Measurements from ENCODE around the gene CRELD1.

Gene CRELD1

DNA sequence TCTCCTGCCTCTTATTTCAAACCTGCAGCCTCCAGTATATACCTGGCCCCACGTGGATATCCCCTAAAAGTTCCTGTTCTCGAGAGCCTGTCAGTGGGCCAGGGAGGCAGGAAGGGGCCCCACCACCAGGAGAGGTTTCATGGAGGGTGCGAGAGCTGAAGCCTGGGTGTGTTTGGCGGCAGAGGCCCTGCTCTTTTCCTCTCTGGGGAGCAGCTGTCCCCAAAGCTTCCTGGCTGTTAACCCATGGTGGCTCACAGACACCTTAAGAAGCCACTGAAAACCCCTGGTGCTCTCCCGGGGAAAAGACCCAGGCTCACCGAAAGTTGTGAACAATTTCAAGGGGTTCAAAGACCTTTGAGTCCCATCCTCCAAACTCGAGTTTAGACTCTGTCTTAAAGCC is 17.5 kb downstream of the CRELD1 start:
- DNase-seq (peak; percentile 36), ATAC-seq (peak; percentile 42)
- no peaks in the 10 kb centered on the region for H3K9me3 Mint-ChIP-seq
- peak overlapping the region; percentile 85 for H3K4me3 Mint-ChIP-seq
- H3K27me3 Mint-ChIP-seq = no peaks in the 10 kb centered on the region
- peak overlapping the region; percentile 70 for H3K27ac Mint-ChIP-seq
- H3K36me3 Mint-ChIP-seq (ENCODE audit: low read depth) = no peaks in the 10 kb centered on the region
- peaks cover 24% of the 10 kb centered on the region for H3K4me1 Mint-ChIP-seq

DNA sequence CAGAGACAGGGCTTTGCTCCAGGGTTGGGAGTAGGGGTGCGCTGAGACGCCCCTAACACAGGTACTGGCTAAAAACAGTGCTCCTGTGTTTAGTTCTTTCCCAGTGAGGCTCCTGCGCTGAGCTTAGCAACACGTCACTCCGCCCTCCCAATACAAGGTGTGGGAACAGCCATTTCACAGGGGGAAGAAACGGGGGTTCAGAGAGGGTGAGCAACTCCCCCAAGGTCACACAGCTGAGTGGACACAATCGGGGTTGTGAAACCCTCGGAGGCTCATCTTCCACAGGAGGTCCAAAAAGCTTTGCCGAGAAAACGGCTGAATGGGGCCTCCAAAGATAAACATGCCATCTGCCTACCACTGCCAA is 17.9 kb downstream of the CRELD1 start:
- Mint-ChIP-seq H3K9me3 (no peaks in the 10 kb centered on the region), H3K36me3 (ENCODE audit: low read depth) (no peaks in the 10 kb centered on the region), H3K27me3 (no peaks in the 10 kb centered on the region), H3K27ac (peak overlapping the region; percentile 70), H3K4me3 (peak overlapping the region; percentile 85), H3K4me1 (peaks cover 22% of the 10 kb centered on the region)
- no peak for DNase-seq
- ATAC-seq = peak; percentile 22

DNA sequence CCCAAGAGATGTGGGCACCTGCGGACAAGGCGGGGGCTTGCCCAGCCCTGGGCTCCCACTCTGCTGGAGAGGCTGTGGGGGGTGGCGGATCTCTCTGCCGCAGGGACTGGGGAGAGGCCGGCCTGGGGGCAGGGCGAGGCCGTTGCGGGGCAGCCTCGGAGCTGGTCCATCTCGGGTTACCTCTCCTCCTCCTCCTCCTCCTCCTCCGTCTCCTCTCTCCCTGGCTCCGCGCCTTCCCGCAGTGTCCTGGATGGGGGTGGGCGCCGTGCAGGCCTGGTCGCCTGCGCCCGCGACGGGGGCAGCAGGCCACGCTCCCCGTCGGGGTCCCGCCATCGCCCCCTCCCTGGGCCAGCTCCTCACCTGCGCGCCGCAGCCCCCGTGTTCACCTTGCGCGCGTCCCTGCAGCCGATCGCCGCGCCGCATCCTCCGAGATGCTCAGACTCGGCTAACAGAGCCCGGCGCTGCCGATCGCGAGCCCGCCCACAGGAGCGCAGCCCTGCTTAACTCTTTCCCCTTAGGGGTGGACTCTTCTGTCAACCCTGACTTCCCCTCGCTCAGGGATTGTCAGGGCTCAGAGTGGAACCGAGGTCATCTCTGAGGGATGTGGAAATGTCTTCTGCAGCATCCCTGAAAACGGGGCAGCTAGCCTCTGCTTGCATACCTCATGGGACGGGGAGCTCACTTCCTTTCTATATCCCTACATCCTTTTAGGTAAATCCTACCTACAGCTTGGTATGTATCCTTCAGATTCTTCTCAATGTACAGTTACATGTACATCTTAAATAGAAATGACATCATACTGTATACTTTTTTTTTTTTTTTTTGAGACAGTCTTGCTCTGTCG is 18.6 kb downstream of the CRELD1 start, which contains the start of gene PRRT3:
TSS of gene PRRT3 (minus strand) at position 447 of the 844 bp plus-strand sequence. CDS start 2,293 bp downstream, outside the sequence.
- H3K4me3 Mint-ChIP-seq = peak within 1 kb of the TSS; percentile 85
- ATAC-seq = peak; percentile 76
- H3K9me3 Mint-ChIP-seq = no peaks in the 10 kb centered on the region
- peak within 1 kb of the TSS; percentile 70 for H3K27ac Mint-ChIP-seq
- H3K27me3 Mint-ChIP-seq = no peaks in the 10 kb centered on the region
- H3K36me3 Mint-ChIP-seq (ENCODE audit: low read depth) = no peaks in the 10 kb centered on the region
- DNase-seq = peak; percentile 69
- peaks cover 22% of the 10 kb centered on the region for H3K4me1 Mint-ChIP-seq

DNA sequence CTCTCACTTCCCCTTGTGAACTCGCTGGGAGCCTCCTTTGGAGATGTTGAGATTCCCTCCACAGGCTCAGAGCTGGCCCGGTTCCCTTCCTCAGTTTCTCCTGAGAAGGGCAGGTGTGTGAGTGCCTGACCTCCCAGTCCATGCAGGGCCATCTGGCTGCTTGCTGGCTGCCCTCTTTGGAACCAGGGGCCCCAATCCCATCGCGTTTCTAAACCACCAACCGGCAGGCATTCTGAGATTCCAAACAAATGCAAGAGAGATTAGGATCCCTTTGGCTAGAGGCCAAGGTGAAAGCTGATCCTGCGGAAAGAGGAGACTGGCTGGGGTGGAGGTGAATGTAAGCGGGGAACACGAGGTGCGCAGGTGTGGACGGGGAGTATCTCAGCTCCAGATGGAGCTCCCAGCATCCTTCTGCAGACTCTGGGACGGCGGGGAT is 21.5 kb downstream of the CRELD1 start:
- H3K36me3 Mint-ChIP-seq (ENCODE audit: low read depth) = no peaks in the 10 kb centered on the region
- no peak overlapping the region for H3K4me3 Mint-ChIP-seq
- peaks cover 22% of the 10 kb centered on the region for H3K4me1 Mint-ChIP-seq
- no peaks in the 10 kb centered on the region for H3K27me3 Mint-ChIP-seq
- DNase-seq = no peak
- no peak for ATAC-seq
- no peak overlapping the region for H3K27ac Mint-ChIP-seq
- no peaks in the 10 kb centered on the region for H3K9me3 Mint-ChIP-seq

DNA sequence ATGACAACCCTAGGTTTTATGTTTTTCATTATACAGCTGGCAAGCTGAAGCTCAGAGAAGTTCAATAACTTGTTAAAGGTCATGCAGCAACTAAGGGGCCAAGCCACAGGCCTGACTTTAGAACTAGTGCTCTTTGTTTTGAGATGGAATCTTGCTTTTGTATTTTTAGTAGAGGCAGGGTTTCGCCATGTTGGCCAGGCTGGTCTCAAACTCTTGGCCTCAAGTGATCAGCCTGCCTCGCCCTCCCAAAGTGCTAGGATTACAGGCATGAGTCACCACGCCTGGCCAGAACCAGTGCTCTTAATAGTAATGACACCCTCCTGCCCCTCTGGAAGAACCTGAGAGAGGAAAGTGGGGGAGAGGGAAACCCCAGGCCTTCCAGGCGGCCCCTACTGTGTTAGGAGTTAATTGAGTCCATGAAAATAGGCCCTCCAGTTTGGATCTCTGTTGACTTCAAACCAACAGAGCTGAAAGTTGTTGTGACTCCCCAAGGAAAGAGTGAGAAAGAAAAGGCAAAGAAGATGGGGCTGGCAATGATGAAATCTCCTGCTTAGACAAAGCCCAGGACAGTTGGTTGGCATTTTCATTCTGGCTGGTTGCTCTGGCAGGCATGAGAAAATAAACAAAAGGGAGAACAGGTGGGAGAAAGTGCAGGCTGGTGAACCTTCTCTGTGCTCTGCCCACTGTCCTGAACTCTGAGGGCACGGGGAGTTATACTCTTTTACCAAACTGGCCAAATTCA is 22.1 kb downstream of the CRELD1 start:
- ATAC-seq = no peak

DNA sequence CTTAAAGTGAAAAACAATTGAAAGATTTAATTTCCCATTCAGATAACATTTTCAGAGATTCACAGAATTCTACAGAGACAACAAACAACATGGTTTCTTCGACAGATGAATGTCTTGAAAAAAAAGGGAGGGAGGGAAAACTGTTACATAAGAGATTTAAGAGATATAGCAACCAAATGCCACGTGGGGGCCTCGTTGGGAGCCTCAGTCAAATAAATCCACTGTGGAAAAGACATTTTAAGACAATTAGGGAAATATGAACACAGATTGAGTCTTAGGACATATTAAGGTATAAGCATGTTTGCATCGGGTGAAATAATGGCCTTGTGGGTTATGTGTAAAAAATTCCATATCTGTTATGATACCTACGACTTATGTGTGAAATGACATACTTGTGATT is 23.6 kb downstream of the CRELD1 start:
- Mint-ChIP-seq H3K36me3 (ENCODE audit: low read depth) (no peaks in the 10 kb centered on the region), H3K4me1 (peaks cover 6% of the 10 kb centered on the region), H3K27me3 (no peaks in the 10 kb centered on the region), H3K9me3 (no peaks in the 10 kb centered on the region), H3K4me3 (no peak overlapping the region), H3K27ac (no peak overlapping the region)
- DNase-seq (no peak), ATAC-seq (no peak)

More for the DNA sequence above, 22.1 kb downstream of the CRELD1 start:
- Mint-ChIP-seq H3K4me3 (no peak overlapping the region), H3K27ac (no peak overlapping the region), H3K36me3 (ENCODE audit: low read depth) (no peaks in the 10 kb centered on the region), H3K9me3 (no peaks in the 10 kb centered on the region), H3K4me1 (peaks cover 16% of the 10 kb centered on the region), H3K27me3 (no peaks in the 10 kb centered on the region)
- DNase-seq = no peak

DNA sequence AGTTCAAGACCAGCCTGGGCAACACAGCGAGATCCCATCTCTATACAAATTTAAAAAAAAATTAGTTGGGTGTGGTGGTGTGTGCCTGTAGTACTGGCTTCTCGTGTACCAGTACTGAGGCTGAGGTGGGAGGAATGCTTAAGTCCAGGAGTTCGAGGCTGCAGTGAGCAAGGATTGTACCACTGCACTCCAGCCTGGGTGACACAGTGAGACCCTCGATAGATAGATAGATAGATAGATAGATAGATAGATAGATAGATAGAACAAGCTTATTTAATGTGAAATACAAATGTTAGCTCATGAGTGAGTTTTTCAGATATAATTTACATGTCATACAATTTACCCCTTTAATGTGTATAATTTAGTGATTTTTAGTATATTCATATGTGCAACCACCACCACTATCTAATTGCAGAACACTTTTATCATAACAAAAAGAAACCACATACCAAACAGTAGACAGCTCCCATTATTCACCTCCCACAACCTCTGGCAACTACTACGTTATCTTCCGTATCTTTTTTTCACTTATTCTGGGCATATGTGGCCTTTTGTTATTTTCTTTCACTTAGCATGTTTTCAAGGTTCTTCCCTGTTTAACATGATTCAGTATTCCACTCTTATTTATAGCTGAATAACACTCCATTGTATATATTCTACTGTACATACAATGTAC is 31.7 kb downstream of the CRELD1 start:
- Mint-ChIP-seq H3K36me3 (ENCODE audit: low read depth) (peaks cover 31% of the 10 kb centered on the region), H3K4me1 (no peaks in the 10 kb centered on the region), H3K27me3 (no peaks in the 10 kb centered on the region), H3K27ac (no peak overlapping the region), H3K4me3 (no peak overlapping the region), H3K9me3 (no peaks in the 10 kb centered on the region)
- DNase-seq (no peak), ATAC-seq (no peak)

DNA sequence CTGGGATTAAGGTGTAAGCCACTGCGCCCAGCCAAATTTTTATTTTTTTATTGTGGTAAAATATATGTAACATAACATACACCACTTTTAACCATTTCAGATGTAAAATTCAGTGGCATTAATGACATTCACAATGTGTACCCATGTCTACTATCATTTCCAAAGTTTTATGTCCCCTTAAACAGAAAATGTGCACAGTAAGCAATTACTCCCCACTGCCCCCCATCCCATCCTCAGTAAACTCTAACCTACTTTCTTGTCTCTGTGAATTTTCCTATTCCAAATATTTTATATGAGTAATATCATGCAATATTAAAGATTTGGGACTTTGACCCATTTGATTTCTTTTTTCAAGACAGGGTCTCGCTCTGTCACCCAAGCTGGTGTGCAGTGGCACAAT is 33.2 kb downstream of the CRELD1 start:
- H3K27ac Mint-ChIP-seq = no peak overlapping the region
- peaks cover 42% of the 10 kb centered on the region for H3K36me3 Mint-ChIP-seq (ENCODE audit: low read depth)
- ATAC-seq = no peak
- no peak for DNase-seq
- H3K27me3 Mint-ChIP-seq = no peaks in the 10 kb centered on the region
- peaks cover 4% of the 10 kb centered on the region for H3K4me1 Mint-ChIP-seq
- H3K9me3 Mint-ChIP-seq = no peaks in the 10 kb centered on the region
- H3K4me3 Mint-ChIP-seq = no peak overlapping the region

DNA sequence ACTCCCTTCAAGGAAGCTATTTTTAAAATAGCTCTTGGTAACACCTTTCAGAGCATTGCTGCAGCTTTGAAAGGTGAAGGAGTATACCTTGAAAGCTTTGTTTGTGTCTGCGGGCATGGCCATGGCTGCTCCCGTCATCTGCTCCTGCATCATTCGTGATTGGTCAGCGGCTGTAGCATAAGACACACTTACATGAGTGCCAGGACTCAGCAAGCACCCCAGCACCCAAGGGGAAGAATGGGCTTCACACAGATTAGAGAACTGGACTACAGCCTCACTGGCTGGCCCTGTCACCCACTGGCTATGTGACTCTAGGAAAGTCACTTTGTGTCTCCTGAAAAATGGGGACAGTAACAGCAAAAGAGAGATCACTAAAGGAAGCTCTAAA is 36.0 kb downstream of the CRELD1 start:
- Mint-ChIP-seq H3K27ac (no peak overlapping the region), H3K4me1 (peaks cover 8% of the 10 kb centered on the region), H3K4me3 (no peak overlapping the region), H3K27me3 (no peaks in the 10 kb centered on the region), H3K36me3 (ENCODE audit: low read depth) (peaks cover 55% of the 10 kb centered on the region), H3K9me3 (no peaks in the 10 kb centered on the region)
- DNase-seq (no peak), ATAC-seq (no peak)

DNA sequence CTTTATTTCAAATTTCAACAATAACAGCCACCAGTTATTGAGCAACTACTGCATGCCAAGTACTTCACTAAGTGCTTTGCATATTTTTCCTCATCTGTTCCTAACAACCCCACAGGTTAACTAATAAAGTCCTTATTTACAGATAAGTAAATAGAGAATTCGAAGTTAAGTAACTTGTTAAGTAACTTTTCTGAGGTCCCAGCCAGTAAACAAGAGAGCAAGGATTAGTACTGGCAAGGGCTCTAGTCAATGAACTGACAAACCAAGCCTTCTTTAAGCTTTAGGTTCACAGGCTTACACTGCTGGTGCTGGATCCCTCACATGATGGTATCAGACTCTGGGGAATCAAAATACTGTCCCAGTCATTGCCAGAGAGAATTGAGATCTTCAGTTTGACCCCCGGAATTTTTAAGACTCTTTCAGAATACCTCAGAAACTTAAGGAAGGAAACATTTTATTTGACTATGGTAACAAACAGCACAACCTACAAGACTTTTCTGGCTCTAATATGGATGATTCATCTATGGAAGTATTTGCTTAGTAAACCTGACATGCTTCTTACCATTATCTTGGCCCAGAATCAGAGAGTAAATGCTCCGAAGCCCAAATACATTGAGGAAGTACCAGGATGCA is 36.5 kb downstream of the CRELD1 start:
- peaks cover 55% of the 10 kb centered on the region for H3K36me3 Mint-ChIP-seq (ENCODE audit: low read depth)

DNA sequence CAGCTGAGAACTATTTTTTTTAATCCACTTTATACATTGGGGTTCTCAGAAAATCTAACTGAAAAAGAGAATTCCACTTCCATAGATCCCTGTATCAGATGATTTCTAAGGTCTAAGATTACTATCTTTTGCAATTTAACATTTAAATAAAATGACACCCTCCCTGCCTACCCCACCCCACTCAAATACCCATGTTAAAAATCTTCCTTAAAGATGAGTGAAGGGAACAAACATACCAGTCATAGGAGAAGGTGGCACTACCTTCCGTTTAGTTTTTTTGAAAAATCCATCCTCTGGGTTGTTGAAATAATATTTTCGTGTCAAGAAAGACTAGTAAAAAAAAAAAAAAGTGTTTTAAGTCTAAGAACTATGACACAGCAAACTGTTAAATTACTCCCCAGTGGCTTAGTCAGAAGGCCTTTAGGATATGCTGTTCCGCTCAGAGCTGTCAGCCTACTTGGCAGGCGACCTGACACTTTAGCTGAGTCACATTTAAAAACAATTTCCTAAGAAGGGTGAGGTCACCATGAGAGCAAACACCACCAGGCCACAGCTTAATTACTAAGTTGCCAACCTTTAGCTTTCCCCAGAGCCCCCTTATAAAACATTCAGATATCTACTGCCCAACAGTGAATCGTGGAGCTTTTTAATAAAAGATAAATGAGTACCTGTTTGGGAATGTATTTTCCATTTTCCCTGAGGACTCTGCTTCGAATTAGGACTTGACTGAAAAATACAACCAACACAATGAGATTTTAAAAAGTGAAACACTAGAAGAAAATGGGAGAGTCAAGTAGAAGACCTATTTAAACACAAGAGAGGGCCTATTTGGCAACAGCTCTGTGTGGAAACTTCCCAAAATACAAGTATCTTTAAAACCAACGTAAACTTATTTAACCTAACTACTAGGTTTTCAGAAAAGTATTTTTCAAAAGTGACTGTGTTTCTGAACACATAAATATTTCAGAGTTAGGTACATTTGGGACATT is 43.4 kb downstream of the CRELD1 start:
- peak overlapping the region; percentile 69 for H3K27ac Mint-ChIP-seq
- peak overlapping the region; percentile 17 for H3K4me3 Mint-ChIP-seq
- DNase-seq (peak; percentile 11), ATAC-seq (peak; percentile 91)
- H3K27me3 Mint-ChIP-seq = no peaks in the 10 kb centered on the region
- H3K4me1 Mint-ChIP-seq = peaks cover 21% of the 10 kb centered on the region
- no peaks in the 10 kb centered on the region for H3K9me3 Mint-ChIP-seq
- H3K36me3 Mint-ChIP-seq (ENCODE audit: low read depth) = peaks cover 32% of the 10 kb centered on the region

More for the DNA sequence above, 36.5 kb downstream of the CRELD1 start:
- peaks cover 8% of the 10 kb centered on the region for H3K4me1 Mint-ChIP-seq
- ATAC-seq = no peak
- DNase-seq = no peak
- H3K4me3 Mint-ChIP-seq = no peak overlapping the region
- no peak overlapping the region for H3K27ac Mint-ChIP-seq
- no peaks in the 10 kb centered on the region for H3K9me3 Mint-ChIP-seq
- no peaks in the 10 kb centered on the region for H3K27me3 Mint-ChIP-seq

DNA sequence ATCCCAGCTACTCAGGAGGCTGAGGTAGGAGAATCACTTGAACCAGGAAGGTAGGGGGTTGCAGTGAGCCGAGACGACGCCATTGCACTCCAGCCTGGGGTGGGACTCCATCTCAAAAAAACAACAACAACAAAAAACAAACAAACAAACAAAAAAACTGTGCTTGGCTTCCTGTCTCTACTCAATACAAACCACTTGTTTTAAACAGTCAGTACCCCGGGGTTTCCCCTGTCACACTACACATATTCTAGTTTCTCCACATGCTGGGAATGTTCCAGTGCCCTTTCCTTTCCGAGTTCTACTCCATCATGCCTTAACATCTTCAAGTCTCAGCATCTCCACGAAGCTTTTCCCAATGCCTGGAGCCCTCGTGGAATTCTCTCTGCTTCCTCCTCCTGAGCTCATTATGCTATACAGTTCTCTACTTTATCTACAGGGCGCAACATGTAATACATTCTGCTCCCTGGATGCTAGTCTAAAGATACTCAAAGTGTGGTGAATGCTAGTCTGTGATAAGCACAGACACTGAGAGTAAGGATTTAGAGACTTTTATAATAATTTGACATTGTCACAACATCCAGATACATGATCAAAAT is 45.2 kb downstream of the CRELD1 start:
- ATAC-seq (no peak), DNase-seq (no peak)
- Mint-ChIP-seq H3K27ac (peak overlapping the region; percentile 69), H3K9me3 (no peaks in the 10 kb centered on the region), H3K4me3 (no peak overlapping the region), H3K27me3 (no peaks in the 10 kb centered on the region), H3K4me1 (peaks cover 23% of the 10 kb centered on the region), H3K36me3 (ENCODE audit: low read depth) (peaks cover 28% of the 10 kb centered on the region)

DNA sequence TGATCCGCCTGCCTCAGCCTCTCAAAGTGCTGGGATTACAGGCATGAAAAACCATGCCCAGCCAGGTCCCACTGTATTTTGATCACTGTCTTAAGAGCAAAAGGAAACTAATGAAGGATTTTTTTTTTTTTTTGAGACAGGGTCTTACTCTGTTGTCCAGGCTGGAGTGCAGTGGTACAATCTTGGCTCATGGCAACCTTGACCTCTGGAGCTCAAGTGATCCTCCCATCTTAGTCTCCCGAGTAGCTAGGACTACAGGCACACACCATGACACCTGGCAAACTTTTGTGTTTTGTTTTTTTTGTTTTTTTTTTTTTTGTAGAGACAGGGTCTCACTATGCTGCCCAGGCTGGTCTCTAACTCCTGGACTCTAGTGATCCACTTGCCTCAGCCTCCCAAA is 46.6 kb downstream of the CRELD1 start:
- no peak for DNase-seq
- Mint-ChIP-seq H3K27me3 (no peaks in the 10 kb centered on the region), H3K9me3 (no peaks in the 10 kb centered on the region), H3K4me3 (no peak overlapping the region), H3K36me3 (ENCODE audit: low read depth) (peaks cover 24% of the 10 kb centered on the region), H3K4me1 (peaks cover 26% of the 10 kb centered on the region), H3K27ac (no peak overlapping the region)
- no peak for ATAC-seq

Data from activated naive CD8-positive, alpha-beta T cell treated with anti-CD3 and anti-CD28 coated beads, Interleukin-2, amount 50 U/mL, for 24 hours (primary cell).